Suprapubic skin (tissue), 4 donors: ENCODE results near the gene PROX1.

Source experiments
- CTCF ChIP-seq, 2 donors: fragments of 200-600 bp in 1 of 2; fragments of 450-650 bp in 1 of 2; sonication (generic) in 1 of 2; IDR thresholded peaks; one replicate each; pipeline ENCODE4 v1.5.1; 2016 to 2019; ENCODE audit warnings: antibody characterized with exemption in 2 of 2, mild to moderate bottlenecking in 1 of 2, moderate library complexity in 1 of 2
- EP300 ChIP-seq: sonication (generic); formaldehyde crosslinking; IDR thresholded peaks from one replicate; pipeline ENCODE4 v1.6.1; 2017; ENCODE audit warnings: antibody characterized with exemption
- POLR2A ChIP-seq, 2 donors: fragments of 450-650 bp; IDR thresholded peaks; one replicate each; pipeline ENCODE4 v1.6.1; 2017; ENCODE audit warnings: antibody characterized with exemption in 2 of 2, mild to moderate bottlenecking in 2 of 2, moderate library complexity in 2 of 2
- POLR2AphosphoS5 ChIP-seq, 3 donors: sonication (generic); formaldehyde crosslinking; IDR thresholded peaks; one replicate each; pipeline ENCODE4 v1.6.1; 2017; ENCODE audit warnings: antibody characterized with exemption in 3 of 3

DNA sequence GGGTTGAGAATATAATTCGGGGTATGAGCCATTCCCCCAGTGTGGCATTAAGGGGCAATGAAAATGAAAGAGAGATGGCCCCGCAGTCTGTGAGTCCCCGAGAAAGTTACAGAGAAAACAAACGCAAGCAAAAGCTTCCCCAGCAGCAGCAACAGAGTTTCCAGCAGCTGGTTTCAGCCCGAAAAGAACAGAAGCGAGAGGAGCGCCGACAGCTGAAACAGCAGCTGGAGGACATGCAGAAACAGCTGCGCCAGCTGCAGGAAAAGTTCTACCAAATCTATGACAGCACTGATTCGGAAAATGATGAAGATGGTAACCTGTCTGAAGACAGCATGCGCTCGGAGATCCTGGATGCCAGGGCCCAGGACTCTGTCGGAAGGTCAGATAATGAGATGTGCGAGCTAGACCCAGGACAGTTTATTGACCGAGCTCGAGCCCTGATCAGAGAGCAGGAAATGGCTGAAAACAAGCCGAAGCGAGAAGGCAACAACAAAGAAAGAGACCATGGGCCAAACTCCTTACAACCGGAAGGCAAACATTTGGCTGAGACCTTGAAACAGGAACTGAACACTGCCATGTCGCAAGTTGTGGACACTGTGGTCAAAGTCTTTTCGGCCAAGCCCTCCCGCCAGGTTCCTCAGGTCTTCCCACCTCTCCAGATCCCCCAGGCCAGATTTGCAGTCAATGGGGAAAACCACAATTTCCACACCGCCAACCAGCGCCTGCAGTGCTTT lies 9.4 kb downstream of the PROX1 start:
- no peak for TF ChIP-seq CTCF (IDR thresholded peaks at IDR 0.05)
- TF ChIP-seq POLR2AphosphoS5 (IDR thresholded peaks at IDR 0.05): no peak
- no peak for TF ChIP-seq EP300
- no peak for TF ChIP-seq POLR2A (IDR thresholded peaks at IDR 0.05)
